MM.1S (cell line): ENCODE results near the gene RNU6-1.

Source experiments
- DNase-seq: peaks from one replicate; pipeline ENCODE4 v3.0.0-alpha.2; 2015
- H2AFZ ChIP-seq: fragments of 300-600 bp; sonication (generic); 2 replicates; pipeline ENCODE4 v1.6.0; 2016; ENCODE audit warnings: antibody characterized with exemption, low read length
- H3F3A ChIP-seq: fragments of 300-600 bp; sonication (generic); 2 replicates; pipeline ENCODE4 v1.6.1; 2016; ENCODE audit warnings: mild to moderate bottlenecking, antibody characterized with exemption, low read length, moderate library complexity, mixed read lengths; ENCODE audit not compliant: insufficient read depth
- H3K27ac ChIP-seq: fragments of 300-600 bp; sonication (generic); 2 replicates; pipeline ENCODE4 v1.5.1; 2016; ENCODE audit warnings: mild to moderate bottlenecking, low read length
- H3K27me3 ChIP-seq: fragments of 300-600 bp; sonication (generic); replicated peaks from 2 replicates; pipeline ENCODE4 v1.6.0; 2016; ENCODE audit warnings: low read length; ENCODE audit not compliant: insufficient read depth
- H3K36me3 ChIP-seq: fragments of 300-600 bp; sonication (generic); replicated peaks from 2 replicates; pipeline ENCODE4 v1.6.1; 2016; ENCODE audit warnings: mild to moderate bottlenecking, low read length, mixed read lengths; ENCODE audit not compliant: insufficient read depth
- H3K4me1 ChIP-seq: fragments of 300-600 bp; sonication (generic); 2 replicates; pipeline ENCODE4 v1.6.1; 2016; ENCODE audit warnings: low read length, mixed read lengths
- H3K4me2 ChIP-seq: fragments of 300-600 bp; sonication (generic); 2 replicates; pipeline ENCODE4 v1.6.0; 2016; ENCODE audit warnings: low read depth, low read length
- H3K4me3 ChIP-seq: fragments of 300-600 bp; sonication (generic); 2 replicates; pipeline ENCODE4 v1.5.1; 2016; ENCODE audit warnings: low read length, mixed read lengths
- H3K79me2 ChIP-seq: fragments of 300-600 bp; sonication (generic); 2 replicates; pipeline ENCODE4 v1.6.1; 2016; ENCODE audit warnings: mixed run types, low read length, mixed read lengths
- H3K9ac ChIP-seq: fragments of 300-600 bp; sonication (generic); 2 replicates; pipeline ENCODE4 v1.6.1; 2016; ENCODE audit warnings: low read length, mixed read lengths
- H3K9me2 ChIP-seq: fragments of 300-600 bp; sonication (generic); replicated peaks from 2 replicates; pipeline ENCODE4 v1.6.1; 2016; ENCODE audit warnings: mild to moderate bottlenecking, low read length, mixed read lengths; ENCODE audit not compliant: insufficient read depth
- H3K9me3 ChIP-seq: fragments of 300-600 bp; sonication (generic); replicated peaks from 2 replicates; pipeline ENCODE4 v1.6.1; 2016; ENCODE audit warnings: mild to moderate bottlenecking, low read length, mixed read lengths; ENCODE audit not compliant: insufficient read depth
- H4K20me1 ChIP-seq: fragments of 300-600 bp; sonication (generic); 2 replicates; pipeline ENCODE4 v1.6.1; 2016; ENCODE audit warnings: mild to moderate bottlenecking, low read length, moderate library complexity, mixed read lengths; ENCODE audit not compliant: insufficient read depth
- CTCF ChIP-seq: fragments of 300-600 bp; sonication (generic); IDR thresholded peaks from 2 replicates; pipeline ENCODE4 v1.5.1; 2016; ENCODE audit warnings: antibody characterized with exemption, low read length, mixed read lengths
- EZH2 ChIP-seq: fragments of 300-600 bp; sonication (generic); optimal IDR thresholded peaks from 2 replicates; pipeline ENCODE3; 2017; ENCODE audit warnings: low read depth, mild to moderate bottlenecking, antibody characterized with exemption, low read length, mixed read lengths
- EZH2phosphoT487 ChIP-seq: fragments of 300-600 bp; sonication (generic); IDR thresholded peaks from 2 replicates; pipeline ENCODE4 v1.6.1; 2018; ENCODE audit warnings: antibody characterized with exemption, low read length

Gene RNU6-1

GRCh38 chr15:67828278-67828968 lies 11.4 kb downstream of the RNU6-1 start:
- Histone ChIP-seq H3K9me2 (no peaks in the 10 kb centered on the region), H3K4me1 (no peaks in the 10 kb centered on the region), H3K4me2 (no peak overlapping the region), H3K9ac (no peak overlapping the region), H3K27me3 (peaks cover 18% of the 10 kb centered on the region), H3K79me2 (no peaks in the 10 kb centered on the region), H2AFZ (no peak overlapping the region), H3F3A (no peaks in the 10 kb centered on the region), H3K4me3 (no peak overlapping the region), H3K9me3 (no peaks in the 10 kb centered on the region), H3K36me3 (no peaks in the 10 kb centered on the region), H4K20me1 (no peaks in the 10 kb centered on the region), H3K27ac (no peak overlapping the region)
- TF ChIP-seq CTCF (no peak), EZH2phosphoT487 (no peak), EZH2 (no peak)
- DNase-seq = no peak

- Histone ChIP-seq H3K4me3 (no peak overlapping the region), H3K4me1 (no peaks in the 10 kb centered on the region)
Observed at GRCh38 chr15:67827562-67828277, 12.1 kb downstream of the RNU6-1 start.

GRCh38 chr15:67826717-67827561 lies 12.9 kb downstream of the RNU6-1 start:
- Histone ChIP-seq H3K4me3 (no peak overlapping the region), H3K4me1 (no peaks in the 10 kb centered on the region)

More at GRCh38 chr15:67827562-67828277, 12.1 kb downstream of the RNU6-1 start:
- H3K4me2 ChIP-seq = no peak overlapping the region
- TF ChIP-seq EZH2 (no peak), EZH2phosphoT487 (no peak), CTCF (no peak)
- no peaks in the 10 kb centered on the region for H3F3A ChIP-seq
- H2AFZ ChIP-seq = no peak overlapping the region
- DNase-seq = no peak
- H3K27me3 ChIP-seq = peaks cover 17% of the 10 kb centered on the region
- no peaks in the 10 kb centered on the region for H3K36me3 ChIP-seq
- no peaks in the 10 kb centered on the region for H3K79me2 ChIP-seq
- H3K9me3 ChIP-seq = no peaks in the 10 kb centered on the region
- H4K20me1 ChIP-seq = no peaks in the 10 kb centered on the region
- no peaks in the 10 kb centered on the region for H3K9me2 ChIP-seq
- no peak overlapping the region for H3K9ac ChIP-seq
- H3K27ac ChIP-seq = no peak overlapping the region

More at GRCh38 chr15:67826717-67827561, 12.9 kb downstream of the RNU6-1 start:
- H2AFZ ChIP-seq = no peak overlapping the region
- H3K79me2 ChIP-seq = no peaks in the 10 kb centered on the region
- no peaks in the 10 kb centered on the region for H4K20me1 ChIP-seq
- H3K27ac ChIP-seq = no peak overlapping the region
- no peak overlapping the region for H3K4me2 ChIP-seq
- H3K9me2 ChIP-seq = no peaks in the 10 kb centered on the region
- no peak for DNase-seq
- H3K9ac ChIP-seq = no peak overlapping the region
- peaks cover 25% of the 10 kb centered on the region for H3K27me3 ChIP-seq
- TF ChIP-seq CTCF = no peak
- TF ChIP-seq EZH2phosphoT487 = no peak
- no peak for TF ChIP-seq EZH2
- H3K9me3 ChIP-seq = no peaks in the 10 kb centered on the region
- no peaks in the 10 kb centered on the region for H3K36me3 ChIP-seq
- H3F3A ChIP-seq = no peaks in the 10 kb centered on the region
